ENCODE data around the gene BPIFB1. TPM values are rescaled to one million over a fixed set of nuclear protein-coding genes. Genes with fewer than 3 reads are reported as not detected.

The BPIFB1 gene
- total and polyA plus RNA-seq, 10 of the 15 experiments (the other 5 are each of a cell fraction or from before 2014, with no cell fraction given) = 0.13 TPM; not detected in 9

DNA sequence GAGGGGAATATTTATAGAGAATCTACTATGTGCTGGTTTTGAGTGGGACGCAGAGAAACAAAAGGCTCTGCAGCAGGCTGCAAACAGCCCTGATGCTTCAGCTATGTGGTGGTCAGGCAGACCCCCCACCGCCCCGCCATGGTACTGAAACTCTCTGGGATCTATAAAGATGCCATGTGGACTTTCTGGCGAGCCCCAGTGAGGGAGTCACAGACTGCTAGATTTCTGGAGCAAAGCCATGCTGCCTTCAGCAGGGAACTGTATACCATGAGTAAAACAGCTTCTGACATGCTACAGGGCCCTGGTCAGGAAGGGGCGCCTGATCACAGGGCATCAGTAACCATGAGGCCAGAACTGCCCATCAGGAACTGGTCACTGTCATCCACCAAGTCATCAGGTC is 19.2 kb upstream of the BPIFB1 start (continued):
- TF ChIP-seq, protein P1, sequence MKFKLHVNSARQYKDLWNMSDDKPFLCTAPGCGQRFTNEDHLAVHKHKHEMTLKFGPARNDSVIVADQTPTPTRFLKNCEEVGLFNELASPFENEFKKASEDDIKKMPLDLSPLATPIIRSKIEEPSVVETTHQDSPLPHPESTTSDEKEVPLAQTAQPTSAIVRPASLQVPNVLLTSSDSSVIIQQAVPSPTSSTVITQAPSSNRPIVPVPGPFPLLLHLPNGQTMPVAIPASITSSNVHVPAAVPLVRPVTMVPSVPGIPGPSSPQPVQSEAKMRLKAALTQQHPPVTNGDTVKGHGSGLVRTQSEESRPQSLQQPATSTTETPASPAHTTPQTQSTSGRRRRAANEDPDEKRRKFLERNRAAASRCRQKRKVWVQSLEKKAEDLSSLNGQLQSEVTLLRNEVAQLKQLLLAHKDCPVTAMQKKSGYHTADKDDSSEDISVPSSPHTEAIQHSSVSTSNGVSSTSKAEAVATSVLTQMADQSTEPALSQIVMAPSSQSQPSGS (IDR thresholded peaks at IDR 0.05; ENCODE audit: low read length) = no peak
- TF ChIP-seq FOXK2 (IDR thresholded peaks at IDR 0.05) = no peak

DNA sequence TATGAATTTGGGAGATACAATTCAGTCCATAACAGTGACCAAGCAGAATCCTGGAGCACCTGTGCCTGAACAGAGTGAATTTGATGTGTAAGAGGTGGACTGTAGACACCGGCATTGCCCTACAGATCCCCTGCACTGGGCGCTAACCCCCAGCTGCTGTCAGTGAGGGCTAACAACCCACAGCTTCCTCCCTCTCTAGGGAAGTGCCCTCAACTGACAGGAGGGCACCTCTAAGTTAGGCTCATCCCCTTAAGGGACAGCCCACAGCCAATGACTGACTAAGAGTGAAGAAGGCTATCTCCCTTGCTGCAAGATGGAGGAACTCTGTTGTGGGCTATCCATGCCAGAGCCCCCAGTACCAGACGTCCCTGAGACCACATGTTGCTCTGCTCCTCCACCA is 15.3 kb upstream of the BPIFB1 start:
- ChIA-PET POLR2A (no interaction called here), SMC1A (ENCODE audit: uncharacterized antibody, unreplicated experiment) (no interaction called here), CTCF (no interaction called here), RAD21 (ENCODE audit: unreplicated experiment) (no interaction called here)
- intact Hi-C loops (cut with micrococcal nuclease; ENCODE audit: unreplicated experiment) = no loop called here
- Histone ChIP-seq H3K79me2 (ENCODE audit: control insufficient read depth, insufficient read depth, low read length) (no peaks in the 10 kb centered on the region), H3K9ac (ENCODE audit: control insufficient read depth, insufficient read depth, low read length) (no peak overlapping the region), H3K27ac (ENCODE audit: control insufficient read depth, insufficient read depth) (no peak overlapping the region), H4K20me1 (ENCODE audit: control insufficient read depth, insufficient read depth) (no peaks in the 10 kb centered on the region), H3K9me3 (replicated peaks; ENCODE audit: control insufficient read depth, insufficient read depth, low read length) (no peaks in the 10 kb centered on the region; the same call in 2 of the 3 replicates), H3K36me3 (ENCODE audit: control insufficient read depth in 2 of 2, insufficient read depth in 2 of 2, low read length in 1 of 2) (no peaks in the 10 kb centered on the region), H3K27me3 (replicated peaks in 1 of 2; ENCODE audit: control insufficient read depth in 2 of 2, insufficient read depth in 2 of 2, low read length in 1 of 2) (peaks cover 0 to 4% of the 10 kb centered on the region in 2 experiments; a peak in 1 of 4 replicates), H3K4me1 (ENCODE audit: control insufficient read depth, insufficient read depth, low read length) (no peaks in the 10 kb centered on the region), H3K4me3 (no peak overlapping the region), H3K4me2 (ENCODE audit: control insufficient read depth, insufficient read depth) (no peak overlapping the region), H2AFZ (ENCODE audit: control insufficient read depth, low read depth, low read length) (no peak overlapping the region)
- no peak for ATAC-seq
- BruUV-seq (replicated peaks) = no TSS peak
- DNase-seq (ENCODE audit: low read depth, low spot score) = no peak
- FAIRE-seq = no peak
- WGBS (ENCODE audit: insufficient coverage, insufficient replicate concordance, low lambda C conversion rate, missing lambda C conversion rate) = 0% methylated on average over 3 of the region's 3 CpGs
- TF ChIP-seq BRCA1 (IDR thresholded peaks at IDR 0.05; ENCODE audit: low read depth, low read length) = no peak
- TF ChIP-seq, protein P2, sequence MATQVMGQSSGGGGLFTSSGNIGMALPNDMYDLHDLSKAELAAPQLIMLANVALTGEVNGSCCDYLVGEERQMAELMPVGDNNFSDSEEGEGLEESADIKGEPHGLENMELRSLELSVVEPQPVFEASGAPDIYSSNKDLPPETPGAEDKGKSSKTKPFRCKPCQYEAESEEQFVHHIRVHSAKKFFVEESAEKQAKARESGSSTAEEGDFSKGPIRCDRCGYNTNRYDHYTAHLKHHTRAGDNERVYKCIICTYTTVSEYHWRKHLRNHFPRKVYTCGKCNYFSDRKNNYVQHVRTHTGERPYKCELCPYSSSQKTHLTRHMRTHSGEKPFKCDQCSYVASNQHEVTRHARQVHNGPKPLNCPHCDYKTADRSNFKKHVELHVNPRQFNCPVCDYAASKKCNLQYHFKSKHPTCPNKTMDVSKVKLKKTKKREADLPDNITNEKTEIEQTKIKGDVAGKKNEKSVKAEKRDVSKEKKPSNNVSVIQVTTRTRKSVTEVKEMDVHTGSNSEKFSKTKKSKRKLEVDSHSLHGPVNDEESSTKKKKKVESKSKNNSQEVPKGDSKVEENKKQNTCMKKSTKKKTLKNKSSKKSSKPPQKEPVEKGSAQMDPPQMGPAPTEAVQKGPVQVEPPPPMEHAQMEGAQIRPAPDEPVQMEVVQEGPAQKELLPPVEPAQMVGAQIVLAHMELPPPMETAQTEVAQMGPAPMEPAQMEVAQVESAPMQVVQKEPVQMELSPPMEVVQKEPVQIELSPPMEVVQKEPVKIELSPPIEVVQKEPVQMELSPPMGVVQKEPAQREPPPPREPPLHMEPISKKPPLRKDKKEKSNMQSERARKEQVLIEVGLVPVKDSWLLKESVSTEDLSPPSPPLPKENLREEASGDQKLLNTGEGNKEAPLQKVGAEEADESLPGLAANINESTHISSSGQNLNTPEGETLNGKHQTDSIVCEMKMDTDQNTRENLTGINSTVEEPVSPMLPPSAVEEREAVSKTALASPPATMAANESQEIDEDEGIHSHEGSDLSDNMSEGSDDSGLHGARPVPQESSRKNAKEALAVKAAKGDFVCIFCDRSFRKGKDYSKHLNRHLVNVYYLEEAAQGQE (IDR thresholded peaks at IDR 0.05; ENCODE audit: low read depth, low read length) = no peak
- TF ChIP-seq MEF2A (IDR thresholded peaks at IDR 0.05; ENCODE audit: insufficient read depth, low read depth, low read length) = no peak
- no peak for TF ChIP-seq TCF3 (IDR thresholded peaks at IDR 0.05; ENCODE audit: borderline replicate concordance, insufficient read depth, low read depth, low read length)
- TF ChIP-seq TCF7 (IDR thresholded peaks at IDR 0.05; ENCODE audit: borderline replicate concordance) = no peak
- no peak for TF ChIP-seq EZH2 (IDR thresholded peaks at IDR 0.05; ENCODE audit: borderline replicate concordance, control insufficient read depth, low read depth, low read length)
- TF ChIP-seq, protein P3, sequence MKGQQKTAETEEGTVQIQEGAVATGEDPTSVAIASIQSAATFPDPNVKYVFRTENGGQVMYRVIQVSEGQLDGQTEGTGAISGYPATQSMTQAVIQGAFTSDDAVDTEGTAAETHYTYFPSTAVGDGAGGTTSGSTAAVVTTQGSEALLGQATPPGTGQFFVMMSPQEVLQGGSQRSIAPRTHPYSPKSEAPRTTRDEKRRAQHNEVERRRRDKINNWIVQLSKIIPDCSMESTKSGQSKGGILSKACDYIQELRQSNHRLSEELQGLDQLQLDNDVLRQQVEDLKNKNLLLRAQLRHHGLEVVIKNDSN (IDR thresholded peaks at IDR 0.05; ENCODE audit: borderline replicate concordance, extremely low read length, insufficient read depth, low read depth, low read length) = no peak
- TF ChIP-seq ZSCAN29 (IDR thresholded peaks at IDR 0.05) = no peak
- TF ChIP-seq, protein P1 (IDR thresholded peaks at IDR 0.05; ENCODE audit: low read length) = no peak
- no peak for TF ChIP-seq GABPA (IDR thresholded peaks at IDR 0.05; ENCODE audit: low read depth)
- TF ChIP-seq RCOR1 (conservative IDR thresholded peaks at IDR 0.05; ENCODE audit: low read depth, low read length) = no peak
- no peak for TF ChIP-seq PKNOX1 (IDR thresholded peaks at IDR 0.05)
- no peak for TF ChIP-seq TBL1XR1 (IDR thresholded peaks at IDR 0.05; ENCODE audit: low read depth, low read length)
- no peak for TF ChIP-seq CBFB (IDR thresholded peaks at IDR 0.05; ENCODE audit: low read depth)
- in situ Hi-C loops (cut with MboI) = no loop called here
